Astrocyte (in vitro differentiated cells and primary cell): ENCODE results near the gene FBXW2. TPM values are rescaled to one million over a fixed set of nuclear protein-coding genes. Genes with fewer than 3 reads are reported as not detected.

Experiments
- DNase-seq: peaks from one replicate; pipeline ENCODE4 v3.0.0-alpha.2; 2010; ENCODE audit warnings: low read depth
- FAIRE-seq: peaks from 2 replicates; lab custom pipeline; 2011; peaks lifted over from hg19 to GRCh38; lab: Jason Lieb, UNC
- H2AFZ ChIP-seq: 2 replicates; pipeline ENCODE4 v1.6.0; 2012; ENCODE audit warnings: low read depth, low read length, inconsistent platforms
- H3K27ac ChIP-seq: 2 replicates; pipeline ENCODE4 v1.5.1; 2011; ENCODE audit warnings: low read depth, low read length, inconsistent platforms
- H3K27me3 ChIP-seq: 2 replicates; pipeline ENCODE4 v1.6.0; 2011; ENCODE audit warnings: low read length, inconsistent platforms; ENCODE audit not compliant: insufficient read depth
- H3K36me3 ChIP-seq: 2 replicates; pipeline ENCODE4 v1.5.1; 2011; ENCODE audit warnings: low read length, inconsistent platforms; ENCODE audit not compliant: insufficient read depth
- H3K4me1 ChIP-seq: 2 replicates; pipeline ENCODE4 v1.5.1; 2011; ENCODE audit warnings: low read length, inconsistent platforms; ENCODE audit not compliant: insufficient read depth
- H3K4me2 ChIP-seq: 2 replicates; pipeline ENCODE4 v1.6.0; 2012; ENCODE audit warnings: low read length, inconsistent platforms
- H3K4me3 ChIP-seq: 2 replicates; pipeline ENCODE4 v1.5.1; 2011; ENCODE audit warnings: low read depth, mild to moderate bottlenecking, low read length, inconsistent platforms; ENCODE audit not compliant: insufficient read depth
- H3K79me2 ChIP-seq: 2 replicates; pipeline ENCODE4 v1.6.0; 2012; ENCODE audit warnings: mild to moderate bottlenecking, low read length, inconsistent platforms; ENCODE audit not compliant: insufficient read depth
- H3K9ac ChIP-seq: 2 replicates; pipeline ENCODE4 v1.6.0; 2012; ENCODE audit warnings: mild to moderate bottlenecking, low read length, inconsistent platforms
- H3K9me3 ChIP-seq: 2 replicates; pipeline ENCODE4 v1.5.1; 2012; ENCODE audit warnings: low read depth, mild to moderate bottlenecking, low read length, inconsistent platforms; ENCODE audit not compliant: insufficient read depth
- H4K20me1 ChIP-seq: 2 replicates; pipeline ENCODE4 v1.6.0; 2012; ENCODE audit warnings: low read length, inconsistent platforms; ENCODE audit not compliant: insufficient read depth
- H3K27ac Mint-ChIP-seq: one replicate; pipeline ENCODE4 v1.8.0; 2021; ENCODE audit warnings: mild to moderate bottlenecking, mixed read lengths; ENCODE audit not compliant: unreplicated experiment
- H3K27me3 Mint-ChIP-seq: one replicate; pipeline ENCODE4 v1.8.0; 2021; ENCODE audit warnings: low read depth, mixed read lengths; ENCODE audit not compliant: unreplicated experiment
- H3K36me3 Mint-ChIP-seq: one replicate; pipeline ENCODE4 v1.8.0; 2021; ENCODE audit warnings: low read depth, mixed read lengths; ENCODE audit not compliant: unreplicated experiment
- H3K4me1 Mint-ChIP-seq: one replicate; pipeline ENCODE4 v1.8.0; 2021; ENCODE audit warnings: low read depth, mixed read lengths; ENCODE audit not compliant: unreplicated experiment
- H3K4me3 Mint-ChIP-seq: one replicate; pipeline ENCODE4 v1.8.0; 2021; ENCODE audit warnings: mild to moderate bottlenecking, moderate library complexity, mixed read lengths; ENCODE audit not compliant: unreplicated experiment
- H3K9me3 Mint-ChIP-seq: one replicate; pipeline ENCODE4 v1.8.0; 2021; ENCODE audit warnings: mild to moderate bottlenecking, mixed read lengths; ENCODE audit not compliant: unreplicated experiment
- CTCF ChIP-seq: IDR thresholded peaks from 2 replicates; pipeline ENCODE4 v1.5.1; 2011; ENCODE audit warnings: low read depth, mild to moderate bottlenecking, inconsistent platforms, low read length, moderate library complexity; ENCODE audit not compliant: insufficient read depth
- EZH2 ChIP-seq: IDR thresholded peaks from 2 replicates; pipeline ENCODE4 v1.6.1; 2012; ENCODE audit warnings: mild to moderate bottlenecking, low read length, inconsistent platforms; ENCODE audit not compliant: insufficient read depth
- total RNA-seq: library from RNA; stranded (reverse); gene quantifications from 2 replicates; pipeline ENCODE4 v1.2.1, GENCODE V29; 2021

The FBXW2 gene
- total RNA-seq, 1 donor from 2014 or later = 65.7 TPM

GRCh38 chr9:120839146-120839545, 45.9 kb upstream of the FBXW2 start:
- peaks cover 3% of the 10 kb centered on the region for H3K36me3 Mint-ChIP-seq
- peaks cover 30% of the 10 kb centered on the region for H3K4me1 Mint-ChIP-seq
- no peak overlapping the region for H2AFZ ChIP-seq
- H3K27ac Mint-ChIP-seq = peak overlapping the region; percentile 84
- no peaks in the 10 kb centered on the region for H3K27me3 Mint-ChIP-seq
- H3K4me3 ChIP-seq = no peak overlapping the region
- peaks cover 10% of the 10 kb centered on the region for H3K4me1 ChIP-seq
- peak overlapping the region; percentile 21 for H3K9ac ChIP-seq
- no peaks in the 10 kb centered on the region for H3K9me3 ChIP-seq
- peak overlapping the region; percentile 6 for H3K27ac ChIP-seq
- H3K4me2 ChIP-seq = peak overlapping the region; percentile 47
- TF ChIP-seq CTCF = no peak
- TF ChIP-seq EZH2 = no peak
- peaks cover 84% of the 10 kb centered on the region for H3K79me2 ChIP-seq
- no peaks in the 10 kb centered on the region for H3K36me3 ChIP-seq
- peak overlapping the region; percentile 68 for H3K4me3 Mint-ChIP-seq
- FAIRE-seq (no peak), DNase-seq (peak; percentile 67)
- no peaks in the 10 kb centered on the region for H3K27me3 ChIP-seq
- peaks cover 31% of the 10 kb centered on the region for H4K20me1 ChIP-seq
- no peaks in the 10 kb centered on the region for H3K9me3 Mint-ChIP-seq

- Mint-ChIP-seq H3K27ac (no peak overlapping the region), H3K4me3 (no peak overlapping the region), H3K4me1 (peaks cover 29% of the 10 kb centered on the region), H3K36me3 (peaks cover 7% of the 10 kb centered on the region), H3K27me3 (no peaks in the 10 kb centered on the region), H3K9me3 (no peaks in the 10 kb centered on the region)
- no peak overlapping the region for H3K4me3 ChIP-seq
- FAIRE-seq = no peak
- H3K4me2 ChIP-seq = no peak overlapping the region
- peaks cover 10% of the 10 kb centered on the region for H3K4me1 ChIP-seq
- H3K9ac ChIP-seq = no peak overlapping the region
- no peaks in the 10 kb centered on the region for H3K9me3 ChIP-seq
- peaks cover 75% of the 10 kb centered on the region for H3K79me2 ChIP-seq
- no peak for TF ChIP-seq EZH2
- TF ChIP-seq CTCF = no peak
- peaks cover 3% of the 10 kb centered on the region for H3K36me3 ChIP-seq
- H3K27ac ChIP-seq = no peak overlapping the region
- H4K20me1 ChIP-seq = peaks cover 38% of the 10 kb centered on the region
- H2AFZ ChIP-seq = no peak overlapping the region
- H3K27me3 ChIP-seq = no peaks in the 10 kb centered on the region
- DNase-seq = no peak
Observed at GRCh38 chr9:120837921-120838320, 44.7 kb upstream of the FBXW2 start.

- Histone ChIP-seq H3K9me3 (no peaks in the 10 kb centered on the region), H2AFZ (no peak overlapping the region), H3K9ac (no peak overlapping the region), H3K4me2 (no peak overlapping the region), H3K27me3 (no peaks in the 10 kb centered on the region), H3K4me1 (no peaks in the 10 kb centered on the region), H3K79me2 (peaks cover 32% of the 10 kb centered on the region), H4K20me1 (peaks cover 34% of the 10 kb centered on the region), H3K27ac (no peak overlapping the region), H3K4me3 (no peak overlapping the region), H3K36me3 (peaks cover 27% of the 10 kb centered on the region)
- Mint-ChIP-seq H3K9me3 (no peaks in the 10 kb centered on the region), H3K27ac (no peak overlapping the region), H3K36me3 (peaks cover 12% of the 10 kb centered on the region), H3K27me3 (no peaks in the 10 kb centered on the region), H3K4me1 (peaks cover 13% of the 10 kb centered on the region), H3K4me3 (no peak overlapping the region)
- FAIRE-seq = no peak
- TF ChIP-seq CTCF = no peak
- no peak for TF ChIP-seq EZH2
- no peak for DNase-seq
Observed at GRCh38 chr9:120833325-120833724, 40.1 kb upstream of the FBXW2 start.
